ENCODE results near the gene TBATA.
A peak's percentile ranks its signal among the peaks of the same experiment; 100 is the strongest.

TBATA gene

DNA sequence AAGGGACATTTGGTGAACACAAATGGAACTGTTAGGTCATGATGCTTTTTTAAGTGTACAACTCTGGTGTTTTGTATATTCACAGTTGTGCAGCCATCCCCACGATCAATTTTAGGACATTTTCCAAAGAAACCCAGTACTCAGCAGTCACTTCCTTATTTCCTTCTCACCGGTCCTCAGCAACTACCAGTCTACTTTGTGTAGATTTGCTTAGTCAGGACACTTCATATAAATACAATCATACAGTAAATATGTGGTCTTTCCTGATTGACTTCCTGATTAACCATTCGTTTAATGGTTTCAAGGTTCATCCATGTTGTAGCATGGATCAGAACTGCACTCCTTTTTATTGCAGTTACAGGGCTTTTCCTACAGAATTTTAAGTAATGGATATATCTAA is 45.0 kb upstream of the TBATA start:
- peaks cover 14% of the 10 kb centered on the region; the same call in 1 of the 2 replicates for H3K4me1 ChIP-seq (ENCODE audit: control insufficient read depth, insufficient read depth, low read length)
- peaks cover 0 to 16% of the 10 kb centered on the region in 2 experiments; a peak in 2 of 3 replicates for H3K36me3 ChIP-seq (ENCODE audit: control insufficient read depth in 2 of 2, insufficient read depth in 1 of 2, low read length in 2 of 2)
- ChIA-PET CTCF (no interaction called here), POLR2A (interaction anchor here (0.7 kb wide), 1 partner anchor 8 kb away, joined by 4 read pairs; no protein-coding TSS in a partner anchor)
- TF ChIP-seq, protein P1, sequence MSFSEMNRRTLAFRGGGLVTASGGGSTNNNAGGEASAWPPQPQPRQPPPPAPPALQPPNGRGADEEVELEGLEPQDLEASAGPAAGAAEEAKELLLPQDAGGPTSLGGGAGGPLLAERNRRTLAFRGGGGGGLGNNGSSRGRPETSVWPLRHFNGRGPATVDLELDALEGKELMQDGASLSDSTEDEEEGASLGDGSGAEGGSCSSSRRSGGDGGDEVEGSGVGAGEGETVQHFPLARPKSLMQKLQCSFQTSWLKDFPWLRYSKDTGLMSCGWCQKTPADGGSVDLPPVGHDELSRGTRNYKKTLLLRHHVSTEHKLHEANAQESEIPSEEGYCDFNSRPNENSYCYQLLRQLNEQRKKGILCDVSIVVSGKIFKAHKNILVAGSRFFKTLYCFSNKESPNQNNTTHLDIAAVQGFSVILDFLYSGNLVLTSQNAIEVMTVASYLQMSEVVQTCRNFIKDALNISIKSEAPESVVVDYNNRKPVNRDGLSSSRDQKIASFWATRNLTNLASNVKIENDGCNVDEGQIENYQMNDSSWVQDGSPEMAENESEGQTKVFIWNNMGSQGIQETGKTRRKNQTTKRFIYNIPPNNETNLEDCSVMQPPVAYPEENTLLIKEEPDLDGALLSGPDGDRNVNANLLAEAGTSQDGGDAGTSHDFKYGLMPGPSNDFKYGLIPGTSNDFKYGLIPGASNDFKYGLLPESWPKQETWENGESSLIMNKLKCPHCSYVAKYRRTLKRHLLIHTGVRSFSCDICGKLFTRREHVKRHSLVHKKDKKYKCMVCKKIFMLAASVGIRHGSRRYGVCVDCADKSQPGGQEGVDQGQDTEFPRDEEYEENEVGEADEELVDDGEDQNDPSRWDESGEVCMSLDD (tag by site-specific recombination; IDR thresholded peaks at IDR 0.05) = no peak
- TF ChIP-seq ZNF19 (tag by site-specific recombination; IDR thresholded peaks at IDR 0.05; ENCODE audit: low read depth) = no peak
- no peak for TF ChIP-seq SETDB1 (IDR thresholded peaks at IDR 0.05; ENCODE audit: insufficient read length, low read length)
- TF ChIP-seq YY1 (tag by site-specific recombination; IDR thresholded peaks at IDR 0.05) = no peak
- TF ChIP-seq, protein P2, sequence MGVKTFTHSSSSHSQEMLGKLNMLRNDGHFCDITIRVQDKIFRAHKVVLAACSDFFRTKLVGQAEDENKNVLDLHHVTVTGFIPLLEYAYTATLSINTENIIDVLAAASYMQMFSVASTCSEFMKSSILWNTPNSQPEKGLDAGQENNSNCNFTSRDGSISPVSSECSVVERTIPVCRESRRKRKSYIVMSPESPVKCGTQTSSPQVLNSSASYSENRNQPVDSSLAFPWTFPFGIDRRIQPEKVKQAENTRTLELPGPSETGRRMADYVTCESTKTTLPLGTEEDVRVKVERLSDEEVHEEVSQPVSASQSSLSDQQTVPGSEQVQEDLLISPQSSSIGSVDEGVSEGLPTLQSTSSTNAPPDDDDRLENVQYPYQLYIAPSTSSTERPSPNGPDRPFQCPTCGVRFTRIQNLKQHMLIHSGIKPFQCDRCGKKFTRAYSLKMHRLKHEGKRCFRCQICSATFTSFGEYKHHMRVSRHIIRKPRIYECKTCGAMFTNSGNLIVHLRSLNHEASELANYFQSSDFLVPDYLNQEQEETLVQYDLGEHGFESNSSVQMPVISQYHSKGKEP (tag by site-specific recombination; IDR thresholded peaks at IDR 0.05) = no peak
- no peak for TF ChIP-seq ZNF266 (tag by site-specific recombination; IDR thresholded peaks at IDR 0.05; ENCODE audit: low read depth)
- TF ChIP-seq MEIS1 (CRISPR knock-in tag; IDR thresholded peaks at IDR 0.05; ENCODE audit: borderline replicate concordance) = no peak
- no peak for TF ChIP-seq ZNF10 (tag by site-specific recombination; IDR thresholded peaks at IDR 0.05)
- no peaks in the 10 kb centered on the region for H3K9me3 ChIP-seq (ENCODE audit: control insufficient read depth, insufficient read depth, low read depth, low read length)
- no peak overlapping the region for H3K27ac ChIP-seq (ENCODE audit: extremely low read depth, low read depth, low read length)
- H3K4me3 ChIP-seq (ENCODE audit: low read depth, low read length) = no peak overlapping the region

DNA sequence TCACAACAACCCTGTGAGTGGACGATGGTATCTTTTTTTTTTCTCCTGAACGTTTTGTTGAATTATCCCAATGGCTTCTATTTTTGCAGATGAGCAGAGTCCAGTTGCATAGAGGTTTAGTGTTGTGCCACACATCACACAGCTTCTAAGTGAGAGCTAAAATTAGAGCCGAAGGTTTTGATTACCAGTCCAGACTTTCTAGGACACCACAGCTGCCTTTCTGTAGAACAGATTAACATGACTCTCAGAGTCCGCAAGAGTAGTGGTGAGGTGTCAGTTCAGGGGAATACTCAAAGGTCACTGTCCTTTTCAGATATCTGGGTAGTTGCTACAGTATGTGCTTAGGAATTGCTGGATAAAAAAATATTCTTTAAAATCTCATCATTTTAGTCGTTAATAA is 44.4 kb upstream of the TBATA start:
- no peak overlapping the region for H3K27ac ChIP-seq (ENCODE audit: extremely low read depth, low read depth, low read length)
- TF ChIP-seq ZNF2 (tag by site-specific recombination; IDR thresholded peaks at IDR 0.05) (no peak), ZNF664 (tag by site-specific recombination; IDR thresholded peaks at IDR 0.05) (peak; percentile 53; the same call in 1 of the 2 replicates)
- peaks cover 0 to 14% of the 10 kb centered on the region in 2 experiments; a peak in 2 of 3 replicates for H3K36me3 ChIP-seq (ENCODE audit: control insufficient read depth in 2 of 2, insufficient read depth in 1 of 2, low read length in 2 of 2)

DNA sequence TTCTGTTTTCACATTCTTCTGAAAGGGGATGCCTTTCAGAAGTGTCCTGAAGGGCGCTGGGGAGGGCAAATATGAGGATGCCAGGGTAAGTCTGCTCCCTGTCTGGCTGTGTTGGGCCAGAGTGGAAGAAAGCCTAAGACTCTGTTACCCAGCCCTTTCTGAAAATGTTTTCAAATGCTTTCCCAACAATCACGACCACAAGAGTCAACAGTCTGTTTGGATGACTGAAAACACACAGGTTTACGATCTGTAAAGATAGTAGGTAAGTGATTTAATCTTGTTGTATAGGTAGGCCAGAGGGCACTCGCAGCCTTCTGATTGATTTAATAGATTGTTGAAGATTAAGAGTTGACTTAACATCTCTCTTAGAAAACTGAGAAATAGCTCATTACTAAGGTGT is 43.7 kb upstream of the TBATA start:
- CTCF ChIA-PET = interaction anchor here (0.7 kb wide), 1 partner anchor 70 kb away, joined by 4 read pairs; no protein-coding TSS in a partner anchor

More for the DNA sequence above, 44.4 kb upstream of the TBATA start:
- ChIA-PET POLR2A (interaction anchor here (0.7 kb wide), 1 partner anchor 9 kb away, joined by 4 read pairs; no protein-coding TSS in a partner anchor), CTCF (interaction anchor here (0.7 kb wide), 1 partner anchor 70 kb away, joined by 4 read pairs; no protein-coding TSS in a partner anchor)
- peaks cover 14% of the 10 kb centered on the region; the same call in 1 of the 2 replicates for H3K4me1 ChIP-seq (ENCODE audit: control insufficient read depth, insufficient read depth, low read length)
- no peaks in the 10 kb centered on the region for H3K9me3 ChIP-seq (ENCODE audit: control insufficient read depth, insufficient read depth, low read depth, low read length)
- H3K4me3 ChIP-seq (ENCODE audit: low read depth, low read length) = no peak overlapping the region

More for the DNA sequence above, 43.7 kb upstream of the TBATA start:
- Histone ChIP-seq H3K4me3 (ENCODE audit: low read depth, low read length) (no peak overlapping the region), H3K36me3 (ENCODE audit: control insufficient read depth in 2 of 2, insufficient read depth in 1 of 2, low read length in 2 of 2) (peaks cover 0 to 13% of the 10 kb centered on the region in 2 experiments; a peak in 2 of 3 replicates), H3K9me3 (ENCODE audit: control insufficient read depth, insufficient read depth, low read depth, low read length) (no peaks in the 10 kb centered on the region), H3K27ac (ENCODE audit: extremely low read depth, low read depth, low read length) (no peak overlapping the region), H3K4me1 (ENCODE audit: control insufficient read depth, insufficient read depth, low read length) (peaks cover 14% of the 10 kb centered on the region; the same call in 1 of the 2 replicates)
- POLR2A ChIA-PET = no interaction called here
- TF ChIP-seq SP7 (tag by site-specific recombination; IDR thresholded peaks at IDR 0.05) = no peak
- TF ChIP-seq, protein P3, sequence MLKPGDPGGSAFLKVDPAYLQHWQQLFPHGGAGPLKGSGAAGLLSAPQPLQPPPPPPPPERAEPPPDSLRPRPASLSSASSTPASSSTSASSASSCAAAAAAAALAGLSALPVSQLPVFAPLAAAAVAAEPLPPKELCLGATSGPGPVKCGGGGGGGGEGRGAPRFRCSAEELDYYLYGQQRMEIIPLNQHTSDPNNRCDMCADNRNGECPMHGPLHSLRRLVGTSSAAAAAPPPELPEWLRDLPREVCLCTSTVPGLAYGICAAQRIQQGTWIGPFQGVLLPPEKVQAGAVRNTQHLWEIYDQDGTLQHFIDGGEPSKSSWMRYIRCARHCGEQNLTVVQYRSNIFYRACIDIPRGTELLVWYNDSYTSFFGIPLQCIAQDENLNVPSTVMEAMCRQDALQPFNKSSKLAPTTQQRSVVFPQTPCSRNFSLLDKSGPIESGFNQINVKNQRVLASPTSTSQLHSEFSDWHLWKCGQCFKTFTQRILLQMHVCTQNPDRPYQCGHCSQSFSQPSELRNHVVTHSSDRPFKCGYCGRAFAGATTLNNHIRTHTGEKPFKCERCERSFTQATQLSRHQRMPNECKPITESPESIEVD (tag by site-specific recombination; IDR thresholded peaks at IDR 0.05) = peak; percentile 38; the same call in 1 of the 2 replicates
